PFSK-1 (cell line): ENCODE measurements around the gene LSM12.

Source experiments
- FOXP2 ChIP-seq: optimal IDR thresholded peaks from 2 replicates; pipeline ENCODE3; 2011; ENCODE audit warnings: borderline replicate concordance, control low read depth, inconsistent platforms; ENCODE audit not compliant: insufficient read depth; ENCODE audit errors: extremely low read length, extremely low read depth
- POLR2AphosphoS5 ChIP-seq: IDR thresholded peaks from 2 replicates; pipeline ENCODE4 v1.6.1; 2012; ENCODE audit warnings: low read depth, mild to moderate bottlenecking, control low read depth, low read length, moderate library complexity
- SIN3A ChIP-seq: IDR thresholded peaks from 2 replicates; pipeline ENCODE4 v1.6.1; 2012; ENCODE audit warnings: mild to moderate bottlenecking, low read length, moderate library complexity, borderline replicate concordance; ENCODE audit not compliant: insufficient read depth
- TAF1 ChIP-seq: IDR thresholded peaks from 2 replicates; pipeline ENCODE4 v1.6.1; 2012; ENCODE audit warnings: low read length, control low read depth, borderline replicate concordance; ENCODE audit not compliant: insufficient read depth
- TF ChIP-seq, protein P1 (sequence below), 2 experiments: IDR thresholded peaks; 2 replicates each; pipeline versions ENCODE4 v1.6.1 to v1.8.0; 2011 to 2012; ENCODE audit warnings: low read depth in 2 of 2, low read length in 2 of 2, control low read depth in 1 of 2, inconsistent platforms in 1 of 2, mild to moderate bottlenecking in 1 of 2, moderate library complexity in 1 of 2; ENCODE audit not compliant: insufficient read depth in 1 of 2

Gene LSM12

DNA sequence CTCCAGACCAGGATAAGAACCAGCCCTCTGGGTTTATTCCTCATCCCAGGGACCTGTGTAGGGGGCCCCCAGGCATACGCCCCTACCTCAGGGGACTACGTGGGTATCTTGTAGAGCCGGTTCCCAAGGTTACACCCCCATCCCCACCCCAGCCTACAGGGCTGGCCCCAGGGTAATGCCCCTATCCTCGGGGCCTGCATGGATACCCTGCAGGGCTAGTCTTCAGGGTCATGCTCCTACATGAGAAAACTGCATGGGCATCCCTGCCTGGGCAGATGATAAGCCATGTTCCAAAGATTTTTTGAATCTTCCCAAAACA is 42.8 kb upstream of the LSM12 start:
- TF ChIP-seq FOXP2, result no peak
- TF ChIP-seq TAF1, result no peak
- TF ChIP-seq, protein P1, sequence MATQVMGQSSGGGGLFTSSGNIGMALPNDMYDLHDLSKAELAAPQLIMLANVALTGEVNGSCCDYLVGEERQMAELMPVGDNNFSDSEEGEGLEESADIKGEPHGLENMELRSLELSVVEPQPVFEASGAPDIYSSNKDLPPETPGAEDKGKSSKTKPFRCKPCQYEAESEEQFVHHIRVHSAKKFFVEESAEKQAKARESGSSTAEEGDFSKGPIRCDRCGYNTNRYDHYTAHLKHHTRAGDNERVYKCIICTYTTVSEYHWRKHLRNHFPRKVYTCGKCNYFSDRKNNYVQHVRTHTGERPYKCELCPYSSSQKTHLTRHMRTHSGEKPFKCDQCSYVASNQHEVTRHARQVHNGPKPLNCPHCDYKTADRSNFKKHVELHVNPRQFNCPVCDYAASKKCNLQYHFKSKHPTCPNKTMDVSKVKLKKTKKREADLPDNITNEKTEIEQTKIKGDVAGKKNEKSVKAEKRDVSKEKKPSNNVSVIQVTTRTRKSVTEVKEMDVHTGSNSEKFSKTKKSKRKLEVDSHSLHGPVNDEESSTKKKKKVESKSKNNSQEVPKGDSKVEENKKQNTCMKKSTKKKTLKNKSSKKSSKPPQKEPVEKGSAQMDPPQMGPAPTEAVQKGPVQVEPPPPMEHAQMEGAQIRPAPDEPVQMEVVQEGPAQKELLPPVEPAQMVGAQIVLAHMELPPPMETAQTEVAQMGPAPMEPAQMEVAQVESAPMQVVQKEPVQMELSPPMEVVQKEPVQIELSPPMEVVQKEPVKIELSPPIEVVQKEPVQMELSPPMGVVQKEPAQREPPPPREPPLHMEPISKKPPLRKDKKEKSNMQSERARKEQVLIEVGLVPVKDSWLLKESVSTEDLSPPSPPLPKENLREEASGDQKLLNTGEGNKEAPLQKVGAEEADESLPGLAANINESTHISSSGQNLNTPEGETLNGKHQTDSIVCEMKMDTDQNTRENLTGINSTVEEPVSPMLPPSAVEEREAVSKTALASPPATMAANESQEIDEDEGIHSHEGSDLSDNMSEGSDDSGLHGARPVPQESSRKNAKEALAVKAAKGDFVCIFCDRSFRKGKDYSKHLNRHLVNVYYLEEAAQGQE (IDR thresholded peaks at IDR 0.05; ENCODE audit: insufficient read depth in 1 of 2, low read depth in 2 of 2, low read length in 2 of 2), result no peak

DNA sequence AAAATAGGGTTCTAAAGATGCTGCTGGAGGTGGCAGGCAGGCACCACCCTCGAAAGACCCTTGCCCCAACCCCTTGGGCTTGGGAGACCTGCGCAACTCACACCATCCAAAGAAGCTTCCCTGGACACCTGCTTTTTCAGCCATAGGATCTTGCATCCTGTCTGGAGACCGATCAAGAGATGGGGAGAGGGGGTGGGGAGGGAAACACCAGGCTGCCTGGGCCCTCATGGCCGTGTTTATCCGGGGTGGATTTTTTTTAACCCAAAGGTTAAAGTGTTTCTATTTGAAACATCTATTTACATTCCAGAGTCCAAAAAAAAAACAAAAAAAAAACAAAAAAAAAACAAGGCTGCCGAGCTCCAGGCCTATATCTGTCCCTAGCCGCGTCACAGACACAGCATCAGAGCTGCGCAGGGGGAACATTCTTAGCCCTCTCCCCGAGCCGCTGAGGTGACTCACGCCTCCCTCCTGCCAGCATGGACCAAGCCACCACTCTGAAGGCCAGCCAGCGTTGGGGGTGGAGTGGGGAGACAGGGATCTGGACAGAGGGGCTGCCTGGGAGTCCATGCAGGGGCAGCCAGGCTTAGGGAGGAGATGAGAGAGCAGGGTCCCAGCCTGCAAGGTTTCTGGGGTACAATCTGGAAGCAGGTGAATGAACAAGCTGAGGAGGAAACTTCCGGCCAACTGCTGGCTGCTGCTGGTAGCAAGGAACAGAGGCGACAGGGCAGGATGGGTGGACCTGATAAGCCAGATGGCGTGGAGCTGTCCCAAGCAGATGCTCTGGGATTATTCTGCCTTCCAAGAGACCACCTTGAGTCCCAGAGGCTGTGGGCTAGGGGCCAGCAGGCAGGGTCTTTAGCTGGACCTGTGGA is 42.2 kb upstream of the LSM12 start:
- TF ChIP-seq, protein P1 (IDR thresholded peaks at IDR 0.05; ENCODE audit: insufficient read depth in 1 of 2, low read depth in 2 of 2, low read length in 2 of 2), result no peak
- TF ChIP-seq FOXP2, result no peak
- 0 out of 2 replicates have a peak, but pooled peaks have one; percentile 27 for TF ChIP-seq SIN3A
- no peak for TF ChIP-seq POLR2AphosphoS5
- TF ChIP-seq TAF1, result no peak

DNA sequence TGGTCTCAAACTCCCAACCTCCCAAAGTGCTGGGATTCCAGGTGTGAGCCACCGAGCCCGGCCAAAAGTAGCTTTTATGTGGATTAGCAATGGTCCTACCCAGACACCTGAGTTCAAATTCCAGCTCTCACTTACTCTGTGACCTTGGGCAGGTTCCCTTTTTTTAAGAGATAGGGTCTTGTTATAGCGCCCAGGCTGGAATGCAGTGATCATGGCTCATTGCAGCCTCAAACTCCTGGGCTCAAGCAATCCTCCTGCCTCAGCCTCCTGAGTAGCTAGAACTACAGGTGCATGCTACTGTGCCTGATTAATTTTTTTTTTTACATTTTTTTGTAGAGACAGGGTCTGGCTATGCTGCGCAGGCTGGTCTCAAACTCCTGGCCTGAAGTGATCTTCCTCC is 40.3 kb upstream of the LSM12 start:
- TF ChIP-seq, protein P1 (IDR thresholded peaks at IDR 0.05; ENCODE audit: insufficient read depth in 1 of 2, low read depth in 2 of 2, low read length in 2 of 2), result no peak
- TF ChIP-seq FOXP2, result no peak
- no peak for TF ChIP-seq POLR2AphosphoS5
- no peak for TF ChIP-seq TAF1
- no peak for TF ChIP-seq SIN3A

DNA sequence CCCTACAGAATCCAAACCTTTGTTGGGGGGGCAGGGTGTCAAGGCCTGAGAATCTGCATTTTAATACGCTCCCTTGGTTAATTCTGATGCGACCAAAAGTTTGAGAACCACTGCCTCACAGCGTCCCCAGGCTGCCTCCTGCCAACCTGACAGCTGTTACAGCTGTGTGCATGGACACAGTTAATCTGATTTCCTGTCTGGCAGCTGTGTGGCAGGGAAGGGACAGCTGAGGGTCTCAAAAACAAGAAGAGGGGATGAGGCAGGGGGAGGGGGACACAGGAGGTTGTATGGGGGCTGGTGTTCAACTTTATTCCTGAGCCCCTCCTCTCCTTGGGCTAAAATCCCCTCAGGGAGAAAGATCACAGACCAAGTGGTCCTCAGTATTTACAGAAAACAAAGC is 39.5 kb upstream of the LSM12 start:
- TF ChIP-seq SIN3A (0 out of 2 replicates have a peak, but pooled peaks have one; percentile 32), FOXP2 (no peak)

DNA sequence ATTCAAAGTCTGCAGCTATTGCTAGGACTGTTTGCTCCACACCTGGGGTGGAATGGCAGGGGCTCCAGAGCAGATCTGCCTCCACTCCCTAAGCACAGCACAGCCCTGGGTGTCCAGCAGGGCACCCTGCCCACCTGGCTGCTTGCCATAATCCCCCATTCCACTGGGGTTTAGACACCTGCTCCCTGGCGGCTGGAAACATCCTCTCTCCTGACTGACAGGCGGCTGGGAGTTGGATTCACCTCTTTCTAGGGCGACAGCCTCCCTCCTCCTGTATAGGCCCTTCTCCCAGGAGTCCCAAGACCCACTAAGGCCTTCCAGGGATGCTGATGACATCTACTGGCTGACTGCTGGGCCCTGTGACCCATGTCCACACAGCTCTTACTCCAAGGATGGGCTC is 39.0 kb upstream of the LSM12 start:
- TF ChIP-seq SIN3A (no peak), FOXP2 (no peak), POLR2AphosphoS5 (no peak), TAF1 (no peak)
- TF ChIP-seq, protein P1 (IDR thresholded peaks at IDR 0.05; ENCODE audit: insufficient read depth in 1 of 2, low read depth in 2 of 2, low read length in 2 of 2), result no peak
